Choroid plexus epithelial cell (primary cell): ENCODE measurements around the gene RABGAP1L.
"Not testable (repeated sequence)": the region's sequence is repeated elsewhere in the genome, so short reads cannot be mapped to it uniquely, and the experiment has no call there.

Source experiments
- DNase-seq: peaks from one replicate; pipeline ENCODE4 v3.0.0-alpha.2; 2010; ENCODE audit warnings: low read depth
- H3K4me3 ChIP-seq: 2 replicates; pipeline ENCODE4 v1.5.1; 2011; ENCODE audit warnings: low read depth, mild to moderate bottlenecking, control low read depth, low read length, moderate library complexity
- TF ChIP-seq, protein P1 (sequence below): conservative IDR thresholded peaks from 2 replicates; pipeline ENCODE4 v1.5.1; 2011; ENCODE audit warnings: low read depth, mild to moderate bottlenecking, control low read depth, inconsistent platforms, low read length, moderate library complexity

RABGAP1L gene

DNA sequence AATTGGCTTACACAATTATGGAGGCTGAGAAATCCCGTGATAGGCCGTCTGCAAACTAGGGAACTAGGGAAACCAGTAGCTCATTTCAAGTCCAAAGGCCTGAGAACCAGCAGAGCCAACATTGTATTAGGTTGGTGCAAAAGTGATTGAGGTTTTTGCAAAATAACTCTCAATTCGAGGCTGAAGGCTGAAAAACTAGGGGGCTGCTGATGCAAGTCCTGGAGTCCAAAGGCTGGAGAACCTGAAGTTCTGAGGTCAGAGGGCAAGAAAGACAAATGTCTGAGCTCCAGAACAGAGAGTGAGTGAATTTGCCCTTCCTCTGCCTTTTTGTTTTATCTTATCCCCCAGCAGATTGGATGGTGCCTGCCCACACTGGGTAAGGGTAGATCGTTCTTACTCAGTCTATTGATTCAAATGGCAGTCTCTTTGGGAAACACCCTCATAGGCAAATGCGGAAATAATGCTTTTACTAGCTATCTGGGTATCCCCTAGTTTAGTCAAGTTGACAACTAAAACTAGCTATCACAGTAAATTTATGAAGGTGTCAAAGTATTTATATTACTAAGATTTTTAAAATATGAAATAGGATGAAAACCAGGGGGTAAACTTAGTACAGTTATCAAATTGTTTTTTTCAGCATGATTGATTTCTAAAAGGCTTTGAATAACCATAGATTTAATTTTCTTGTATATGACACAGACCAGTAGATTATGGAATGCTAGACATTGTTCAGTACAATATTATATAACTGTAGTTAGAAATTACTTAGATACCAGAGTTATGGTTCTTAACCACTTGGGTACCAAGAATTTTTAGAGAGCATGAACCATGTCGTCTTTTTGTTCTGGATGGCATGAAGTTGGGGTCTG lies 15.4 kb downstream of the RABGAP1L start:
- TF ChIP-seq, protein P1, sequence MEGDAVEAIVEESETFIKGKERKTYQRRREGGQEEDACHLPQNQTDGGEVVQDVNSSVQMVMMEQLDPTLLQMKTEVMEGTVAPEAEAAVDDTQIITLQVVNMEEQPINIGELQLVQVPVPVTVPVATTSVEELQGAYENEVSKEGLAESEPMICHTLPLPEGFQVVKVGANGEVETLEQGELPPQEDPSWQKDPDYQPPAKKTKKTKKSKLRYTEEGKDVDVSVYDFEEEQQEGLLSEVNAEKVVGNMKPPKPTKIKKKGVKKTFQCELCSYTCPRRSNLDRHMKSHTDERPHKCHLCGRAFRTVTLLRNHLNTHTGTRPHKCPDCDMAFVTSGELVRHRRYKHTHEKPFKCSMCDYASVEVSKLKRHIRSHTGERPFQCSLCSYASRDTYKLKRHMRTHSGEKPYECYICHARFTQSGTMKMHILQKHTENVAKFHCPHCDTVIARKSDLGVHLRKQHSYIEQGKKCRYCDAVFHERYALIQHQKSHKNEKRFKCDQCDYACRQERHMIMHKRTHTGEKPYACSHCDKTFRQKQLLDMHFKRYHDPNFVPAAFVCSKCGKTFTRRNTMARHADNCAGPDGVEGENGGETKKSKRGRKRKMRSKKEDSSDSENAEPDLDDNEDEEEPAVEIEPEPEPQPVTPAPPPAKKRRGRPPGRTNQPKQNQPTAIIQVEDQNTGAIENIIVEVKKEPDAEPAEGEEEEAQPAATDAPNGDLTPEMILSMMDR: no peak
- DNase-seq: no peak
- H3K4me3 ChIP-seq: no peak overlapping the region

DNA sequence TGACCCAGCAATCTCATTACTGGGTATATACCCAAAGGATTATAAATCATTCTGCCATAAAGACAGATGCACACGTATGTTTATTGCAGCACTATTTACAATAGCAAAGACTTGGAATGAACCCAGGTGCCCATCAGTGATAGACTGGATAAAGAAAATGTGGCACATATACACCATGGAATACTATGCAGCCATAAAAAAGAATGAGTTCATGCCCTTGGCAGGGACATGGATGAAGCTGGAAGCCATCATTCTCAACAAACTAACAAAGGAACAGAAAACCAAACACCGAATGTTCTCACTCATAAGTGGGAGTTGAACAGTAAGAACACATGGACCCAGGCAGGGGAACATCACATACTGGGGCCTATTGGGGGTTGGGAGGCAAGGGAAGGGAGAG lies 19.1 kb downstream of the RABGAP1L start:
- not testable (repeated sequence) for H3K4me3 ChIP-seq, DNase-seq

DNA sequence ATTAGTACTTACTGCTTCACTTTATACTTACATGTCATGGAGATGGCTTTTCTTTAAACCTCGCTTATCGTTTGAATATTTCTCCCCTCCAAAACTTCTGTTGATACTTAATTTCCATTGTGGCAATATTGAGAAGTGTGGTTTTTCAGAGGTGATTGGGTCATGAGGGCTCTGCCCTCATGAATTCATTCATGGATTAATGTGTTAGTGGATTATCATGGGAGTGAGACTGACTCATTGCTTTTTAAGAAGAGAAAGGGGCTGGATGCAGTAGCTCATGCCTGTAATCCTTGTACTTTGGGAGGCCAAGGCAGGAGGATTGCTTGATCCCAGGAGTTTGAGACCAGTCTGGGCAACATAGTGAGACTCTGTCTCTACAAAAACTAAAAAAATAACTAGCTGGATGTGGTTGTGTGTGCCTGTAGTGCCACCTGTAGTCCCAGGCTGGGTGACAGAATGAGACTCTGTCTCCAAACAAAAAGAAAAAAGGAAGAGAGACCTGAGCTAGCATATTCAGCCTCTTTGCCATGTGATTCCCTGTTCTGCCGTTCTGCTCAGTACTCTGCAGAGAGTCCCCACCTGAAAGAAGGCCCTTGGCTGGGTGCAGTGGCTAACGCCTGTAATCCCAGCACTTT lies 30.2 kb downstream of the RABGAP1L start:
- H3K4me3 ChIP-seq: no peak overlapping the region
- no peak for DNase-seq
- TF ChIP-seq, protein P1: no peak

DNA sequence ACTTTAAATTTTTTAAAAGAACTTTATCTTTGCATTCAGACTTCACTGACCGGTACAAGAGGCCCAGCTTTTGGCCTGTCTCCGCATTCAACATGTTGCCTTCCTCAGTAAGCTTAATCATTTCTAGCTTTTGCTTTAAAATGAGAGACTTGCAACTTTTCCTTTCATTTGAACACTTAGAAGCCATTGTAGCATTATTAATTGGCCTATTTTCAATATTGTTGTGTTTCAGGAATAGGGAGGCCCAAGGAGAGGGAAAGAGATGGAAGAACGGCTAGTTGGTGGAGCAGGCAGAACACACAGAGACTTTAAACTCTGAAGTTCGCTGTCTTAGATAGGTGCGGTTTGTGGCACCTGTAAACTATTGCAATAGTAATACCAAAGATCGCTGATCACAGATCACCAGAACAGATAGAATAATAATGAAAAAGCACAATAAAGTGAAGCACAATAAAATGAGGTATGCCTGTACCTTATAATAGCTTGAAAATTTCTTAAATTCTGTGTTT lies 31.4 kb downstream of the RABGAP1L start:
- TF ChIP-seq, protein P1: no peak
- H3K4me3 ChIP-seq: no peak overlapping the region

DNA sequence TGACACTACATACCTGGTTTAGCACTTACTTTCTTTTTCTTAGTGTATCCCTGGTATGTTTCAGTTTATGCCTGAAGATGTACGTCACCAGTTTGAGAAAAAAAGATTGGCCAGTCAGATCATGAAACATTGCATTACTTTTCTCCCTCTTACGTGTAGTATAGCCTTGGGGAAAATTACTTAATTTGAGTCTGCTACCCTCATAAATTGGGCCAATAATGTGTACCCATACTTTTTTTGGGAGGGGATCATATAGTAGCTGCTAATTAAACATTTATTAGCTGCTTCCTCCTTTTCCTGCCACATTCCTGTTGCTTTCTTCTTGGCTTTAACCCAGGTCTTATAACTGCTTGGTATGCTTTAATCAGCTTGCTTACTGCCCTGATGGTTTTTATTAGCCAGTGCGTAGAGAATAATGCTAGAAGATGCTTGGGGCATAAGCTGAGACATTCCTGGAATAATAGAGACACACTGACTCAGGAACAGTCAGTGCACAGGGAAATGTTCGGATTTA lies 32.1 kb downstream of the RABGAP1L start:
- TF ChIP-seq, protein P1: no peak
- no peak overlapping the region for H3K4me3 ChIP-seq

More for the DNA sequence above, 31.4 kb downstream of the RABGAP1L start:
- peak; percentile 6 for DNase-seq

DNA sequence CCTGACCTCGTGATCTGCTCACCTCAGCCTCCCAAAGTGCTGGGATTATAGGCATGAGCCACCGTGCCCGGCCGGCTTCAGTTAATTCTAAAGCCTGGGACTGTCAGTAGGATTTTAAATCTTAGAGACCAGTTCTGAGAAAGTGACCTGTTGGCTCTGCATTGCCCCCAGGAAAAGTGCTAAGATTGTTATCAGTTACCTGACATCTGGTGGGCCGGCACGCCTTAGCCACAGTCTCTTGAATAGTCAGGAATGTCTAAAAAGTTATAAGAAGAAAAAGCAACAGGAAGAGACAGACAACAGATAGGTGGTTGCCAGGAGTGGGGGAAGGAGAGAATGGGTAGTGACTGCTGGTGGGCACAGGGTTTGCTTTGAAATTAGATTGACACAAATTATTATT lies 35.1 kb downstream of the RABGAP1L start:
- no peak for DNase-seq
- H3K4me3 ChIP-seq: no peak overlapping the region
- TF ChIP-seq, protein P1: no peak

More for the DNA sequence above, 32.1 kb downstream of the RABGAP1L start:
- DNase-seq: peak; percentile 61

DNA sequence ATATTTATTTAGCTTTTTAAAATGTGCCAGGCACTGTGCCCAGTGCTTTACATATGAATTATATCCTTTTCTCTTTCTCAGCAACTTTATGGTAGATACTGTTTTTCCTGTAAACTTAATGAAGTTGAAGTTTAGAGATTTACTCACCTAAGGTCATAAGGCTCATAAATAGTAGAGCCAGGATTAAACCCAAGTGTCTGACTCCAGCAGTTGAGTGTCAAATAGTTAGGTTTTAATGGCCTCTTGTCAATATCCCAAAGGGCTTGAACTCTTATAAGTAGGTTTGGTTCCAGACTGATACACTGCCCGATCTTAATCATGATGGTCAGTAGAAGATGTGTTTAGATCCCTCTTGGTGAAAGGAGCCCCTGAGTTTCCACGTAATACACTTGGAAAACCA lies 37.8 kb downstream of the RABGAP1L start:
- DNase-seq: no peak
- TF ChIP-seq, protein P1: no peak
- no peak overlapping the region for H3K4me3 ChIP-seq
